HG03469 (cell line): ENCODE results near the gene PATL1.
"Not testable (repeated sequence)": the region's sequence is repeated elsewhere in the genome, so short reads cannot be mapped to it uniquely, and the experiment has no call there.

Experiments
- ATAC-seq: cut with Tn5 transposase; IDR thresholded peaks from one replicate; pipeline ENCODE4 v1.9.1; 2021; ENCODE audit warnings: mild to moderate bottlenecking, moderate library complexity, moderate number of reproducible peaks; ENCODE audit not compliant: unreplicated experiment

The PATL1 gene

GRCh38 chr11:59668950-59669610 lies at the start of gene PATL1:
PATL1 (minus strand) TSS chr11:59669037; CDS start chr11:59668895, 142 bp downstream.
- peak; percentile 89 for ATAC-seq

GRCh38 chr11:59716051-59716450 lies 47.2 kb upstream of the PATL1 start:
- ATAC-seq = no peak

DNA sequence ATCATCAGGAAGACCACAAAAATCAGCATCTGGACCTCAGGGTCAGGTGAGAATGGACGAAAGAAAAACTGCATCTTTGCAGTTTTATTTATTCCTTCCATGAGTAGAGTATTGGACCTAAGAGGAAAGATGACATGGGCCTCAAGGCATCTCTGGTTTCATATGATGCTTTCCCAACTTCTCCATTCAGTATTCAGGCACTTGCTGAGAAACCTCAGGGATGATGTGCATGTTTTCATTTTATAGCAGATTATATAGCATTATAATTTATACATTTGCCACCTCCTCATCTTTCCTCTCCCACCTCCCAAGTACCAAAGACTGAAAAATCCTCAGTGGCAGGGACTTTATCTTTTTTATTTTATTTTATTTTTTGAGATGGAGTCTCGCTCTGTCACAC lies 44.9 kb upstream of the PATL1 start, which contains the start of gene OR10V1:
TSS of gene OR10V1 (minus strand) at position 101 of the 400 bp plus-strand sequence. CDS start at position 101, 0 bp downstream.
- ATAC-seq = no peak

- no peak for ATAC-seq
Measured at GRCh38 chr11:59710136-59710847, 41.5 kb upstream of the PATL1 start.

GRCh38 chr11:59708537-59708936 lies 39.7 kb upstream of the PATL1 start:
- ATAC-seq = no peak

- no peak for ATAC-seq
Measured at GRCh38 chr11:59707371-59707770, 38.5 kb upstream of the PATL1 start.

GRCh38 chr11:59706518-59707285 lies 37.9 kb upstream of the PATL1 start:
- no peak for ATAC-seq

GRCh38 chr11:59705294-59705693 lies 36.5 kb upstream of the PATL1 start:
- ATAC-seq = no peak

GRCh38 chr11:59703515-59703914 lies 34.7 kb upstream of the PATL1 start:
- not testable (repeated sequence) for ATAC-seq

DNA sequence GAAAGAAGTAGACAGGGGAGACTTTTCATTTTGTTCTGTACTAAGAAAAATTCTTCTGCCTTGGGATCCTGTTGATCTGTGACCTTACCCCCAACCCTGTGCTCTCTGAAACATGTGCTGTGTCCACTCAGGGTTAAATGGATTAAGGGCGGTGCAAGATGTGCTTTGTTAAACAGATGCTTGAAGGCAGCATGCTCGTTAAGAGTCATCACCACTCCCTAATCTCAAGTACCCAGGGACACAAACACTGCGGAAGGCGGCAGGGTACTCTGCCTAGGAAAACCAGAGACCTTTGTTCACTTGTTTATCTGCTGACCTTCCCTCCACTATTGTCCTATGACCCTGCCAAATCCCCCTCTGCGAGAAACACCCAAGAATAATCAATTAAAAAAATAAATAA lies 31.3 kb upstream of the PATL1 start:
- not testable (repeated sequence) for ATAC-seq

DNA sequence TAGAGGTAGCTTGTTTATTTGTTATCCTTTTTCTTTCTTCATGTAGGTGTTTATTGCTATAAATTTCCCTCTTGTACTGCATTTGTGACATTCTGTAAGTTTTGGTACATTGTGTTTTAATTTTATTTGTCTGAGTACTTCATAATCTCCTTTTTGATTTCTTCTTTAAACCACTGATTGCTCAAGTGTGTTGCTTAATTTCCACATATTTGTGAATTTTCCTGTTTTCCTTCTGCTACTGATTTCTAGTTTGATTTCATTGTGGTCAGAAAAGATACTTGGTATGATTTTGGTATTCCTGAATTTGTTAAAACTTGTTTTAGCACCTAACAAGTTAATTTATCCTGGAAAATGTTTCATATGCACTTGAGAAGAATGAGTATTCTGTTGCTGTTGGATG lies 29.7 kb upstream of the PATL1 start:
- no peak for ATAC-seq

- ATAC-seq = no peak
Measured at GRCh38 chr11:59692915-59693314, 24.1 kb upstream of the PATL1 start.

DNA sequence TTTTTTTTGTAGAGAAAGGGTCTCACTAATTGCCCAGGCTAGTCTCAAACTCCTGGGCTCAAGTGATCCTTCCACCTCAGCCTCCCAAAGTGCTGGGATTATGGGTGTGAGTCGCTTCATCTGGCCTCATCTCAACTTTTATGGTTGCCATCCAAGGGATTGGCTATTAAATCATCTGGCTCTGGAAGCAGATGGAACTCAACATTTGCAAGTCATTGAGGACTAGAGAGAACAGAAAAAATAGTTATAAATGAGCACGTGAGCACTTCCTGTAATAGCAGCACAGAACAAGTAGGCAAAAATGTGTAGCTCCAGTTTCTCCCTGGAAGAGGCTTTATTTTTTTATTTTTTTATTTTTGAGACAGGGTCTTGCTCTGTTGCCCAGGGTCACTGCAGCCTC lies 22.3 kb upstream of the PATL1 start:
- ATAC-seq = no peak

DNA sequence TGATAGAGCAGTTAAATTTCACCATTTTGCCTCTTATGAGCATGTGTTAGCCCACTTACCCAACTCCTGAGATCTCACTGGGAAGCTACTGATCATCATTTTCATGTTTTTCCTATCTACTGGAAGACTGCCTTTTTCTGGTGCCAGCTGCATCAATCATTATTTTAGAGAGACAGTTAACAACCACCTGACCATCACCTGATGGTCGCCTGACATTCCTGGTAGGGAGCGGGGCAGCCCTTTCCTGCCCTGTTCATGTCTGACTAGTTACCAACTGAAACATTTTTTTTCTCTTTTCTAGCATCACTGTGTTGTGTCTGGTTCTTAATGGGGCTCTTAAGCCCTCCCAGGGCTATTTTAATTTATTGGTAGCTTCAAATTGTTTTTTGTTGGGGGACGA lies 20.2 kb upstream of the PATL1 start:
- ATAC-seq = no peak

DNA sequence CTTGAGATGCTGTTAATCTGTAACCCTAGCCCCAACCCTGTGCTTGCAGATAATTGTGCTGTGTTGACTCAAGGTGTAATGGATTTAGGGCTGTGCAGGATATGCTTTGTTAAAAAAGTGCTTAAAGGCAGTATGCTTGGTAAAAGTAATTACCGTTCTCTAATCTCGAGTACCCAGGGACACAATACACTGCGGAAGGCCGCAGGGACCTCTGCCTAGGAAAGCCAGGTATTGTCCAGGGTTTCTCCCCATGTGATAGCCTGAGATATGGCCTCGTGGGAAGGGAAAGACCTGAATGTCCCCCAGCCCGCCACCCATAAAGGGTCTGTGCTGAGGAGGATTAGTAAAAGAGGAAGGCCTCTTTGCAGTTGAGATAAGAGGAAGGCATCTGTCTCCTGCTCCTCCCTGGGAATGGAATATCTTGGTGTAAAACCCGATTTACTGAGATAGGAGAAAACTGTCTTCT lies 12.5 kb upstream of the PATL1 start:
- ATAC-seq = not testable (repeated sequence)

GRCh38 chr11:59680287-59681154 lies 11.7 kb upstream of the PATL1 start:
- peak; percentile 93 for ATAC-seq

- ATAC-seq = no peak
Measured at GRCh38 chr11:59679347-59679746, 10.5 kb upstream of the PATL1 start.

GRCh38 chr11:59678813-59679165 lies 10.0 kb upstream of the PATL1 start:
- no peak for ATAC-seq

GRCh38 chr11:59678118-59678812 lies 9.4 kb upstream of the PATL1 start:
- no peak for ATAC-seq

DNA sequence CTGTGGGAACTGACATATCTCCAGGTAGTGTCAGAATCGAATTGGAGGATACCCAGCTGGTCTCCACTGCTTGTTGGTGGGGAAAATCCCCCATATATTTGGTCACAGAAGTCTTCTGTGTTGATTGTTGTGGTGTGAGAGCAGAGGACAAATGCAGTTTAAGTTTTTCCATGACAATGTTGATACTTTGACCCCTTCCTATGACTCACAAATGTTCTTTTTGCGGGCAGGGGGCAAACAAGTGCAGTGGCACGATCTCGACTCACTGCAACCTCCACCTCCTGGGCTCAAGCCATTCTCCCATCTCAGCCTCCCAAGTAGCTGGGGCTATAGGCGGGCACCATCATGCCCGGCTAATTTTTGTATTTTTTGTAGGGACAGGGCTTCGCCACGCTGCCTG lies 7.4 kb upstream of the PATL1 start:
- no peak for ATAC-seq
